ENCODE data around the gene LRPAP1. TPM values are rescaled to one million over a fixed set of nuclear protein-coding genes. Genes with fewer than 3 reads are reported as not detected.

LRPAP1 gene
- polyA plus RNA-seq, 1 donor from 2014 or later: 91.1 TPM

GRCh38 chr4:3471886-3472285 lies 60.3 kb downstream of the LRPAP1 start:
- Histone ChIP-seq H3K27me3 (ENCODE audit: insufficient read depth, low read depth, low read length) (no peaks in the 10 kb centered on the region), H3K9me3 (ENCODE audit: low read length) (no peaks in the 10 kb centered on the region), H3K27ac (ENCODE audit: low read length) (no peak overlapping the region), H2AFZ (ENCODE audit: low read depth, low read length) (no peak overlapping the region), H3K9ac (ENCODE audit: low read length) (no peak overlapping the region), H3K36me3 (ENCODE audit: insufficient read depth, low read length) (no peaks in the 10 kb centered on the region), H3K9me2 (ENCODE audit: insufficient read depth, low read length) (no peaks in the 10 kb centered on the region), H4K20me1 (ENCODE audit: insufficient read depth) (no peaks in the 10 kb centered on the region), H3K4me3 (ENCODE audit: low read length) (no peak overlapping the region), H3F3A (ENCODE audit: insufficient read depth, low read length, poor library complexity, severe bottlenecking) (no peaks in the 10 kb centered on the region), H3K4me2 (ENCODE audit: low read length) (no peak overlapping the region), H3K79me2 (replicated peaks; ENCODE audit: insufficient read depth, low read length) (no peaks in the 10 kb centered on the region)
- no peak for TF ChIP-seq TAF1 (IDR thresholded peaks at IDR 0.05; ENCODE audit: low read depth)
- no peak for TF ChIP-seq SMC3 (conservative IDR thresholded peaks at IDR 0.05; ENCODE audit: poor library complexity)
- TF ChIP-seq REST (IDR thresholded peaks at IDR 0.05; ENCODE audit: borderline replicate concordance): no peak
- no peak for TF ChIP-seq CTCF (IDR thresholded peaks at IDR 0.05; ENCODE audit: poor library complexity, severe bottlenecking)
- no peak for TF ChIP-seq RAD21 (conservative IDR thresholded peaks at IDR 0.05)
- TF ChIP-seq EZH2 (IDR thresholded peaks at IDR 0.05; ENCODE audit: borderline replicate concordance, insufficient read depth, low read length, poor library complexity, severe bottlenecking): no peak
- TF ChIP-seq MXI1 (conservative IDR thresholded peaks at IDR 0.05; ENCODE audit: poor library complexity, severe bottlenecking): no peak
- no peak for TF ChIP-seq POLR2AphosphoS5 (IDR thresholded peaks at IDR 0.05)
- no peak for TF ChIP-seq EP300 (conservative IDR thresholded peaks at IDR 0.05; ENCODE audit: poor library complexity, severe bottlenecking)

GRCh38 chr4:3471098-3471760 lies 61.0 kb downstream of the LRPAP1 start:
- H3K9ac ChIP-seq (ENCODE audit: low read length): no peak overlapping the region
- no peaks in the 10 kb centered on the region for H3K36me3 ChIP-seq (ENCODE audit: insufficient read depth, low read length)
- TF ChIP-seq RAD21 (conservative IDR thresholded peaks at IDR 0.05) (no peak), SMC3 (conservative IDR thresholded peaks at IDR 0.05; ENCODE audit: poor library complexity) (no peak), REST (IDR thresholded peaks at IDR 0.05; ENCODE audit: borderline replicate concordance) (no peak), EZH2 (IDR thresholded peaks at IDR 0.05; ENCODE audit: borderline replicate concordance, insufficient read depth, low read length, poor library complexity, severe bottlenecking) (no peak), CTCF (IDR thresholded peaks at IDR 0.05; ENCODE audit: poor library complexity, severe bottlenecking) (no peak), MXI1 (conservative IDR thresholded peaks at IDR 0.05; ENCODE audit: poor library complexity, severe bottlenecking) (no peak), POLR2AphosphoS5 (IDR thresholded peaks at IDR 0.05) (no peak), TAF1 (IDR thresholded peaks at IDR 0.05; ENCODE audit: low read depth) (no peak), EP300 (conservative IDR thresholded peaks at IDR 0.05; ENCODE audit: poor library complexity, severe bottlenecking) (no peak)
- H3F3A ChIP-seq (ENCODE audit: insufficient read depth, low read length, poor library complexity, severe bottlenecking): no peaks in the 10 kb centered on the region
- no peaks in the 10 kb centered on the region for H4K20me1 ChIP-seq (ENCODE audit: insufficient read depth)
- no peak overlapping the region for H2AFZ ChIP-seq (ENCODE audit: low read depth, low read length)
- no peak overlapping the region for H3K4me2 ChIP-seq (ENCODE audit: low read length)
- no peaks in the 10 kb centered on the region for H3K9me2 ChIP-seq (ENCODE audit: insufficient read depth, low read length)
- no peaks in the 10 kb centered on the region for H3K79me2 ChIP-seq (replicated peaks; ENCODE audit: insufficient read depth, low read length)
- H3K4me3 ChIP-seq (ENCODE audit: low read length): no peak overlapping the region
- no peak overlapping the region for H3K27ac ChIP-seq (ENCODE audit: low read length)
- H3K27me3 ChIP-seq (ENCODE audit: insufficient read depth, low read depth, low read length): no peaks in the 10 kb centered on the region
- H3K9me3 ChIP-seq (ENCODE audit: low read length): no peaks in the 10 kb centered on the region
